ENCODE results near the gene IGLON5. TPM values are rescaled to one million over a fixed set of nuclear protein-coding genes. Genes with fewer than 3 reads are reported as not detected.

Gene IGLON5
- total RNA-seq, 4 donors from 2014 or later: not detected

DNA sequence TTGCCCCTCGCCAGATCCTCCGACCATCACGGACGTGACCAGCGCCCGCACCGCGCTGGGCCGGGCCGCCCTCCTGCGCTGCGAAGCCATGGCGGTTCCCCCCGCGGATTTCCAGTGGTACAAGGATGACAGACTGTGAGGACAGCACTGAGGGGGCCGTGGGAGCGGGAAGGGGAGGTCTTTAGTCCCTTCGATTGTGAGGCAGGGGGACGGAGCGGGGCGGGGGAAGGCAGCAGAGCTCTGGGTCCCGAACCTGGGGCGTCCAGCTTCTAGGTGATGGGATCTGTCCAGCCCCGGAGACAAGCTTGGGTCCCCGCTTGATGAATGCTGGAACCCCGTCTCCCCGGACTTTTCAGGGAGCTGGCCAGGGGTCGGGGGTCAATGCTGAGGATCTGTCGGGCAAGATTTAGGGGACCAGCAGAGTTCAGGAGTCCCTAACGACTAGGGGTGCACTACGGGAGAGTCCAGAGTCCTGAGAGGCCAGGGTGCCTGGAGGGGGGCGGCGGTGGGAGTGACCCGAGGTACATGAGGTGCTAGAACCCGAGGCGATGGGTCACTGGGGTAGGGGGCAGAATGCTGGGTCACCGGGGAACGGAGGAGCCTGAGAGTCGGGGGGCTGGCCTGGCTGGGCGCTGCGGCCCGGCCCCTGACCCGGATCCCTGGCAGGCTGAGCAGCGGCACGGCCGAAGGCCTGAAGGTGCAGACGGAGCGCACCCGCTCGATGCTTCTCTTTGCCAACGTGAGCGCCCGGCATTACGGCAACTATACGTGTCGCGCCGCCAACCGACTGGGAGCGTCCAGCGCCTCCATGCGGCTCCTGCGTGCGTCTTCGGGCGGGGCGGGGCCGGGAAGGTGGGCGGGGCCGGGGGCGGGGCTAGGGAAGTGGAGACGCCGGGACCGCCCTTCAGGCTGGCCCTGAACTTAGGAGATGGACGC lies 15.9 kb downstream of the IGLON5 start:
- no peaks in the 10 kb centered on the region for H3K4me1 ChIP-seq
- no peaks in the 10 kb centered on the region for H3K36me3 ChIP-seq
- ATAC-seq (no peak), DNase-seq (no peak)
- H3K4me3 ChIP-seq: peak overlapping the region in 2 of 4 donors; percentile 17 to 20
- TF ChIP-seq, protein P1, sequence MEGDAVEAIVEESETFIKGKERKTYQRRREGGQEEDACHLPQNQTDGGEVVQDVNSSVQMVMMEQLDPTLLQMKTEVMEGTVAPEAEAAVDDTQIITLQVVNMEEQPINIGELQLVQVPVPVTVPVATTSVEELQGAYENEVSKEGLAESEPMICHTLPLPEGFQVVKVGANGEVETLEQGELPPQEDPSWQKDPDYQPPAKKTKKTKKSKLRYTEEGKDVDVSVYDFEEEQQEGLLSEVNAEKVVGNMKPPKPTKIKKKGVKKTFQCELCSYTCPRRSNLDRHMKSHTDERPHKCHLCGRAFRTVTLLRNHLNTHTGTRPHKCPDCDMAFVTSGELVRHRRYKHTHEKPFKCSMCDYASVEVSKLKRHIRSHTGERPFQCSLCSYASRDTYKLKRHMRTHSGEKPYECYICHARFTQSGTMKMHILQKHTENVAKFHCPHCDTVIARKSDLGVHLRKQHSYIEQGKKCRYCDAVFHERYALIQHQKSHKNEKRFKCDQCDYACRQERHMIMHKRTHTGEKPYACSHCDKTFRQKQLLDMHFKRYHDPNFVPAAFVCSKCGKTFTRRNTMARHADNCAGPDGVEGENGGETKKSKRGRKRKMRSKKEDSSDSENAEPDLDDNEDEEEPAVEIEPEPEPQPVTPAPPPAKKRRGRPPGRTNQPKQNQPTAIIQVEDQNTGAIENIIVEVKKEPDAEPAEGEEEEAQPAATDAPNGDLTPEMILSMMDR (IDR thresholded peaks at IDR 0.05 in 4 of 5, conservative IDR thresholded peaks at IDR 0.05 in 1 of 5): no peak
- no peak for TF ChIP-seq POLR2A (IDR thresholded peaks at IDR 0.05)
- peaks cover 35 to 42% (median 40%) of the 10 kb centered on the region in 3 donors for H3K27me3 ChIP-seq
- in situ Hi-C loops (cut with MboI; ENCODE audit: low sequenced_read_pairs in 4 of 4) (no loop called here), intact Hi-C loops (cut with DNase I; ENCODE audit: low total_unique reads) (no loop called here)
- no peak overlapping the region for H3K27ac ChIP-seq
- no peaks in the 10 kb centered on the region for H3K9me3 ChIP-seq

- H3K36me3 ChIP-seq: no peaks in the 10 kb centered on the region
- in situ Hi-C loops (cut with MboI; ENCODE audit: low sequenced_read_pairs in 4 of 4) (no loop called here), intact Hi-C loops (cut with DNase I; ENCODE audit: low total_unique reads) (no loop called here)
- no peak for TF ChIP-seq POLR2A (IDR thresholded peaks at IDR 0.05)
- TF ChIP-seq, protein P1 (IDR thresholded peaks at IDR 0.05 in 4 of 5, conservative IDR thresholded peaks at IDR 0.05 in 1 of 5): no peak
- no peak overlapping the region for H3K27ac ChIP-seq
- no peaks in the 10 kb centered on the region for H3K9me3 ChIP-seq
- DNase-seq (no peak), ATAC-seq (no peak)
- H3K4me1 ChIP-seq: no peaks in the 10 kb centered on the region
- peaks cover 35 to 38% (median 37%) of the 10 kb centered on the region in 3 donors for H3K27me3 ChIP-seq
- no peak overlapping the region for H3K4me3 ChIP-seq
Measured at GRCh38 chr19:51329411-51329810, 18.0 kb downstream of the IGLON5 start.

DNA sequence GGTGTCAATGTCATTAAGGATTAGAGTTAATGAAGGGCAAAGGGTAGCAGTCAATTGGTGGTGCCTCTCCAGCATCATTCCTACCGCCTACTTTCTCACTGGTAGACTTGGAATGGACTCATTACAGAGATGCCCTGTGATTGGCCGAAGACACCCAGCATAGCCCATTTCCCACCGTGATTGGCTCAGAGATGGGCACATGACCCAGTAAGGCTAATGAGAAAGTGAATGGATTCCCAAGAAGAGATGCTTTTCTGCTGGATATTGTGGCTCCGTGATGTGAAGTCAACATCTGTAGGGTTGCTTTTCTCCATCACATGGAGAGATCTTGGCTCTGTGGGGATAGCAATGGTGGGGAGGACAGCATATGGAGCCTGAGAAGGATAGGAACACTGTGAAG lies 18.9 kb downstream of the IGLON5 start:
- TF ChIP-seq POLR2A (IDR thresholded peaks at IDR 0.05): no peak
- TF ChIP-seq, protein P1 (IDR thresholded peaks at IDR 0.05 in 4 of 5, conservative IDR thresholded peaks at IDR 0.05 in 1 of 5): no peak
- H3K4me3 ChIP-seq: no peak overlapping the region
- no peak overlapping the region for H3K27ac ChIP-seq
- H3K4me1 ChIP-seq: no peaks in the 10 kb centered on the region
- intact Hi-C loops (cut with DNase I; ENCODE audit: low total_unique reads) (no loop called here), in situ Hi-C loops (cut with MboI; ENCODE audit: low sequenced_read_pairs in 4 of 4) (no loop called here)
- H3K36me3 ChIP-seq: no peaks in the 10 kb centered on the region
- H3K27me3 ChIP-seq: peaks cover 35 to 38% (median 36%) of the 10 kb centered on the region in 3 donors
- ATAC-seq: no peak
- no peak for DNase-seq
- H3K9me3 ChIP-seq: no peaks in the 10 kb centered on the region

DNA sequence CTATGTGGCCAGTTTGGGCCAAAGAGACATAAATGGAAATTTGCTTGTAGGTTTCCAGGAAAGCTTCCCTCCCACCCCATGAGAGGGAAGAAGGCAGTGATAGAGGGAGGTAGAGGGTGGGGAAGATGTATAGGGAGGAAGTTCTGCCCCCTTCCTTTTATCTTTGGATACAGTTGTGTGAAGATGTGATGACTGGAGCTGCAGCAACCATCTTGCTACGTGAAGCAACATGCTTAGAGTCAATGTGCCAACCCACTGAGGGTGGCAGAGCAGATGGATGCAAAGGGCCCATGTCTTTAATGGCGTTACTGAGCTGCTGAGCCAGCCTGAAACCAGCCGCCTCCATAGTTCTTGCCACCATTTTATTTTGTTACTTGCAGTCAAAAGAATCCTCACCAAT lies 19.7 kb downstream of the IGLON5 start:
- TF ChIP-seq, protein P1 (IDR thresholded peaks at IDR 0.05 in 4 of 5, conservative IDR thresholded peaks at IDR 0.05 in 1 of 5): no peak
- no peak for TF ChIP-seq POLR2A (IDR thresholded peaks at IDR 0.05)
- no peaks in the 10 kb centered on the region for H3K9me3 ChIP-seq
- ATAC-seq (no peak), DNase-seq (no peak)
- in situ Hi-C loops (cut with MboI; ENCODE audit: low sequenced_read_pairs in 4 of 4) (no loop called here), intact Hi-C loops (cut with DNase I; ENCODE audit: low total_unique reads) (no loop called here)
- no peak overlapping the region for H3K27ac ChIP-seq
- H3K36me3 ChIP-seq: no peaks in the 10 kb centered on the region
- no peak overlapping the region for H3K4me3 ChIP-seq
- peaks cover 28 to 31% (median 30%) of the 10 kb centered on the region in 3 donors for H3K27me3 ChIP-seq
- no peaks in the 10 kb centered on the region for H3K4me1 ChIP-seq
